LNCAP (cell line): ENCODE measurements around the gene PTPRT.

Source experiments
- CTCF ChIP-seq: fragments of 450-650 bp; IDR thresholded peaks from 2 replicates; pipeline ENCODE4 v1.5.1; 2017; ENCODE audit warnings: mild to moderate bottlenecking

PTPRT gene

GRCh38 chr20:42379385-42379784 is 810.3 kb downstream of the PTPRT start:
- no peak for TF ChIP-seq CTCF

GRCh38 chr20:42378826-42379225 is 810.9 kb downstream of the PTPRT start:
- no peak for TF ChIP-seq CTCF

GRCh38 chr20:42376131-42376530 is 813.6 kb downstream of the PTPRT start:
- TF ChIP-seq CTCF: no peak

- no peak for TF ChIP-seq CTCF
Observed at GRCh38 chr20:42373049-42373448, 816.7 kb downstream of the PTPRT start.

- no peak for TF ChIP-seq CTCF
Observed at GRCh38 chr20:42370075-42370474, 819.6 kb downstream of the PTPRT start.

GRCh38 chr20:42368910-42369309 is 820.8 kb downstream of the PTPRT start:
- TF ChIP-seq CTCF: no peak

- no peak for TF ChIP-seq CTCF
Observed at GRCh38 chr20:42366626-42367025, 823.1 kb downstream of the PTPRT start.

GRCh38 chr20:42364446-42364845 is 825.3 kb downstream of the PTPRT start:
- no peak for TF ChIP-seq CTCF
